ENCODE results near the gene EEF2.
A peak's percentile ranks its signal among the peaks of the same experiment; 100 is the strongest.

Gene EEF2

GRCh38 chr19:3983936-3984583 is 1.2 kb downstream of the EEF2 start:
- no peak for DNase-seq

- DNase-seq, result no peak
Measured at GRCh38 chr19:3983542-3983914, 1.7 kb downstream of the EEF2 start.

GRCh38 chr19:3982701-3983541 is 2.3 kb downstream of the EEF2 start:
- no peak for DNase-seq

GRCh38 chr19:3981736-3982681 is 3.3 kb downstream of the EEF2 start:
- DNase-seq, result no peak

- no peak for DNase-seq
Measured at GRCh38 chr19:3981373-3981735, 3.9 kb downstream of the EEF2 start.

- DNase-seq, result no peak
Measured at GRCh38 chr19:3980353-3981251, 4.7 kb downstream of the EEF2 start.

- no peak for DNase-seq
Measured at GRCh38 chr19:3979674-3980352, 5.5 kb downstream of the EEF2 start.

GRCh38 chr19:3979289-3979673 is 6.0 kb downstream of the EEF2 start:
- DNase-seq, result no peak

GRCh38 chr19:3978145-3978544 is 7.1 kb downstream of the EEF2 start:
- no peak for DNase-seq

GRCh38 chr19:3977242-3978143 is 7.8 kb downstream of the EEF2 start:
- no peak for DNase-seq

- no peak for DNase-seq
Measured at GRCh38 chr19:3976495-3977241, 8.6 kb downstream of the EEF2 start.

GRCh38 chr19:3975637-3976087 is 9.6 kb downstream of the EEF2 start:
- DNase-seq, result no peak

- no peak for DNase-seq
Measured at GRCh38 chr19:3975144-3975543, 10.1 kb downstream of the EEF2 start.

GRCh38 chr19:3970808-3971598 is 14.3 kb downstream of the EEF2 start, which contains the start of gene DAPK3:
Gene DAPK3 (minus strand): TSS chr19:3971099. CDS start chr19:3969735, 1,364 bp downstream.
- DNase-seq, result peak; percentile 97

- no peak for DNase-seq
Measured at GRCh38 chr19:3970313-3970807, 14.9 kb downstream of the EEF2 start.

GRCh38 chr19:3969435-3970312 is 15.6 kb downstream of the EEF2 start:
- DNase-seq, result no peak

Data from DMS79 treated with DMSO at 0.1 percent for 48 hours (cell line).